ENCODE results near the gene FBXO22. TPM values are rescaled to one million over a fixed set of nuclear protein-coding genes. Genes with fewer than 3 reads are reported as not detected.

Gene FBXO22
- total and polyA plus RNA-seq, 2 of the 13 experiments (the other 11 are each of a cell fraction or from before 2014, with no cell fraction given): 45.7 to 112 TPM

DNA sequence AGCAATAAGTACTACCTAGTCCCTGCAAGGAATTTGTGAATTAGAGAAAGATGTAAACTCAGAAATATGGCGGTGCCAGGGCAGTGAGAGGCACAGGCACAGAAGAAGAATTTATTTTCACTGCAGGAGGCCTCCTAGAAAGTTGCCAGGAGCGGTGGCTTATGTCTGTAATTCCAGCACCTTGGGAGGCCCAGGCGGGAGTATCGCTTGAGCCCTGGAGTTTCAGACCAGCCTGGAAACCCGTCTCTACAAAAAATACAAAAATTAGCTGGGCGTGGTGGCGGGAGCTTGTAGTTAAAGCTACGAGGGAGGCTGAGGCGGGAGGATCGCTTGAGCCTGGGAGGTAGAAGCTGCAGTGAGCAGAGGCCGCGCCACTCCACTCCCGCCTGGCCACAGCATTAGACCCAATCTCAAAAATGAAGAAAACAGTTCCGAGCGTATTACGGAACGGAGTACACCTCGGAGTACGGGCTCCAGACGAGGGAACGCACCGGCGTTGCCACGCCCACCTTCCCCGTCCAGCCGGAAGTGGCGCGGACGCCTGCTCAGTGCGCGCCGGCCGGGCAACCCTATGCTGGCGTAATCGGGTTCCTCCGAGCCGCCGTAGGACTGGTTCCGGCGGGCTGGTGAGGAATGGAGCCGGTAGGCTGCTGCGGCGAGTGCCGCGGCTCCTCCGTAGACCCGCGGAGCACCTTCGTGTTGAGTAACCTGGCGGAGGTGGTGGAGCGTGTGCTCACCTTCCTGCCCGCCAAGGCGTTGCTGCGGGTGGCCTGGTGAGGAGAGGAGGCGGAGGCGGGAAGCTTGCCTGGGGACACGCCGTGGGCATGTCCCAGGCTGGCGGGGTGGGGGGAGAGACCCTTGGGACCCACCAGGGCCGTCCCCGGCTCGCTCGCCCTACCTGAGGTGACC, at the start of gene FBXO22 (continued):
- peak; percentile 81 for TF ChIP-seq ZBTB40 (IDR thresholded peaks at IDR 0.05)
- TF ChIP-seq ZBTB40 (CRISPR knock-in tag; IDR thresholded peaks at IDR 0.05): peak; percentile 91
- no peak; the same call in 1 of the 2 replicates for TF ChIP-seq HINFP (CRISPR knock-in tag; IDR thresholded peaks at IDR 0.05; ENCODE audit: low read depth)
- peak; percentile 67; the same call in 1 of the 2 replicates for TF ChIP-seq KLF6 (CRISPR knock-in tag; IDR thresholded peaks at IDR 0.05)
- TF ChIP-seq RORA (CRISPR knock-in tag; IDR thresholded peaks at IDR 0.05): no peak
- TF ChIP-seq ZNF3 (CRISPR knock-in tag; IDR thresholded peaks at IDR 0.05): 0 out of 2 replicates have a peak, but pooled peaks have one; percentile 30
- peak; percentile 47; the same call in 1 of the 2 replicates for TF ChIP-seq ZZZ3 (CRISPR knock-in tag; IDR thresholded peaks at IDR 0.05; ENCODE audit: borderline replicate concordance)
- TF ChIP-seq ZNF761 (CRISPR knock-in tag; conservative IDR thresholded peaks at IDR 0.05): peak; percentile 80
- TF ChIP-seq, protein P1, sequence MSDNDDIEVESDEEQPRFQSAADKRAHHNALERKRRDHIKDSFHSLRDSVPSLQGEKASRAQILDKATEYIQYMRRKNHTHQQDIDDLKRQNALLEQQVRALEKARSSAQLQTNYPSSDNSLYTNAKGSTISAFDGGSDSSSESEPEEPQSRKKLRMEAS (IDR thresholded peaks at IDR 0.05): peak; percentile 79
- TF ChIP-seq FOXC1 (CRISPR knock-in tag; IDR thresholded peaks at IDR 0.05; ENCODE audit: borderline replicate concordance): 0 out of 2 replicates have a peak, but pooled peaks have one; percentile 43
- peak; percentile 93 for TF ChIP-seq HDAC1 (CRISPR knock-in tag; IDR thresholded peaks at IDR 0.05)
- no peak for TF ChIP-seq RAD51 (IDR thresholded peaks at IDR 0.05; ENCODE audit: borderline replicate concordance)
- peak; percentile 91 for TF ChIP-seq HIVEP1 (CRISPR knock-in tag; IDR thresholded peaks at IDR 0.05)
- TF ChIP-seq, protein P2, sequence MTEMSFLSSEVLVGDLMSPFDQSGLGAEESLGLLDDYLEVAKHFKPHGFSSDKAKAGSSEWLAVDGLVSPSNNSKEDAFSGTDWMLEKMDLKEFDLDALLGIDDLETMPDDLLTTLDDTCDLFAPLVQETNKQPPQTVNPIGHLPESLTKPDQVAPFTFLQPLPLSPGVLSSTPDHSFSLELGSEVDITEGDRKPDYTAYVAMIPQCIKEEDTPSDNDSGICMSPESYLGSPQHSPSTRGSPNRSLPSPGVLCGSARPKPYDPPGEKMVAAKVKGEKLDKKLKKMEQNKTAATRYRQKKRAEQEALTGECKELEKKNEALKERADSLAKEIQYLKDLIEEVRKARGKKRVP (CRISPR knock-in tag; IDR thresholded peaks at IDR 0.05): peak in 1 of 2 experiments; percentile 90; a peak in 2 of 4 replicates
- TF ChIP-seq KDM2A (CRISPR knock-in tag; IDR thresholded peaks at IDR 0.05; ENCODE audit: borderline replicate concordance, low read depth): peak; percentile 98

Data from HepG2 (cell line).